Transverse colon (tissue), 4 donors: ENCODE data around the gene BSND. TPM values are rescaled to one million over a fixed set of nuclear protein-coding genes. Genes with fewer than 3 reads are reported as not detected.

Source experiments
- DNase-seq: peaks from one replicate; pipeline ENCODE4 v3.0.0-alpha.2; 2019
- H3K27ac ChIP-seq, 4 donors: fragments of 200-600 bp; sonication (generic); 2 replicates each; pipeline ENCODE4 v1.5.1; 2016 to 2018; ENCODE audit warnings: inconsistent platforms in 4 of 4
- H3K27me3 ChIP-seq: fragments of 200-600 bp; sonication (generic); 2 replicates; pipeline ENCODE4 v1.5.1; 2017; ENCODE audit warnings: inconsistent platforms
- H3K36me3 ChIP-seq, 4 donors: fragments of 200-600 bp; sonication (generic); 2 replicates each; pipeline ENCODE4 v1.5.1; 2017 to 2019; ENCODE audit warnings: inconsistent platforms in 4 of 4
- H3K4me1 ChIP-seq, 4 donors: fragments of 200-600 bp; sonication (generic); 2 replicates each; pipeline ENCODE4 v1.5.1; 2017 to 2020; ENCODE audit warnings: inconsistent platforms in 4 of 4
- H3K4me3 ChIP-seq, 4 donors: fragments of 200-600 bp; sonication (generic); 1 replicate in 1 of 4; 2 replicates in 3 of 4; pipeline versions ENCODE4 v1.5.1 to v1.6.1; 2017 to 2019; ENCODE audit warnings: inconsistent platforms in 4 of 4
- H3K9me3 ChIP-seq, 2 donors: fragments of 200-600 bp; sonication (generic); 2 replicates each; pipeline ENCODE4 v1.5.1; 2017 to 2019; ENCODE audit warnings: inconsistent platforms in 2 of 2
- CTCF ChIP-seq, 5 experiments: fragments of 200-600 bp in 3 of 5; fragments of 450-650 bp in 2 of 5; sonication (generic) in 3 of 5; IDR thresholded peaks; 1 replicate in 2 of 5; 2 replicates in 3 of 5; pipeline ENCODE4 v1.5.1; 2016 to 2017; ENCODE audit warnings: antibody characterized with exemption in 5 of 5, inconsistent platforms in 3 of 5, mild to moderate bottlenecking in 2 of 5, moderate library complexity in 1 of 5
- EP300 ChIP-seq: sonication (generic); formaldehyde crosslinking; IDR thresholded peaks from one replicate; pipeline ENCODE4 v1.6.1; 2017; ENCODE audit warnings: antibody characterized with exemption, low read depth
- POLR2A ChIP-seq: fragments of 450-650 bp; IDR thresholded peaks from one replicate; pipeline ENCODE4 v1.6.1; 2016; ENCODE audit warnings: antibody characterized with exemption, mild to moderate bottlenecking, moderate library complexity
- POLR2AphosphoS5 ChIP-seq, 3 donors: sonication (generic); formaldehyde crosslinking; IDR thresholded peaks; one replicate each; pipeline ENCODE4 v1.6.1; 2016; ENCODE audit warnings: antibody characterized with exemption in 3 of 3
- WGBS, 2 donors: methylation state at CpG; one replicate each; pipeline ENCODE4 v1.1.5; 2018; ENCODE audit warnings: low coverage in 1 of 2; 5-methylcytosine and 5-hydroxymethylcytosine counted together
- in situ Hi-C, 4 donors: fragments of 200-750 bp; cut with MboI; loops; one replicate each; pipeline versions ENCODE4 v1.15.0 to v1.15.1; 2017; ENCODE audit warnings: low sequenced_read_pairs in 3 of 4, low pct_ligation_motif_present in 1 of 4, low pct_unique_long_range_greater_than_20kb in 1 of 4
- intact Hi-C: fragments of 100-400 bp; cut with DNase I; formaldehyde crosslinking; loops from one replicate; pipeline ENCODE4 v1.15.1; 2023; ENCODE audit warnings: low total_unique reads
- total RNA-seq, 4 donors: library from RNA; depleted of rRNA; stranded (reverse); fragments of >200 nt; gene quantifications; one replicate each; pipeline ENCODE4 v1.1.0, GENCODE V29; 2016

BSND gene
- total RNA-seq, 4 donors from 2014 or later = not detected

GRCh38 chr1:54986533-54986932, 12.2 kb upstream of the BSND start:
- DNase-seq = no peak
- intact Hi-C loops (no loop called here), in situ Hi-C loops (no loop called here)
- no peak overlapping the region for H3K27ac ChIP-seq
- no peaks in the 10 kb centered on the region for H3K36me3 ChIP-seq
- H3K4me1 ChIP-seq = peaks cover 0 to 12% (median 11%) of the 10 kb centered on the region in 4 donors
- TF ChIP-seq CTCF (IDR thresholded peaks at IDR 0.05) = no peak
- TF ChIP-seq POLR2A = no peak
- no peak for TF ChIP-seq POLR2AphosphoS5 (IDR thresholded peaks at IDR 0.05)
- TF ChIP-seq EP300 = no peak
- H3K4me3 ChIP-seq = no peak overlapping the region
- H3K27me3 ChIP-seq = peaks cover 4% of the 10 kb centered on the region
- WGBS, 2 donors = 85 to 100% methylated on average over 2 to 3 of the region's 3 CpGs
- H3K9me3 ChIP-seq = no peaks in the 10 kb centered on the region

- peak overlapping the region in 1 of 4 donors; percentile 28 for H3K27ac ChIP-seq
- no peaks in the 10 kb centered on the region for H3K27me3 ChIP-seq
- peaks cover 0 to 12% (median 11%) of the 10 kb centered on the region in 4 donors for H3K4me1 ChIP-seq
- TF ChIP-seq POLR2A = no peak
- TF ChIP-seq CTCF (IDR thresholded peaks at IDR 0.05) = no peak
- no peak for TF ChIP-seq POLR2AphosphoS5 (IDR thresholded peaks at IDR 0.05)
- TF ChIP-seq EP300 = no peak
- WGBS, 2 donors = 67% methylated on average over 2 of the region's 2 CpGs; no CpG with 5 or more reads in 1 of the 2 donors
- intact Hi-C loops = no loop called here
- no peak overlapping the region for H3K4me3 ChIP-seq
- no peaks in the 10 kb centered on the region for H3K36me3 ChIP-seq
- no peak for DNase-seq
- H3K9me3 ChIP-seq = no peaks in the 10 kb centered on the region
- in situ Hi-C loops = no loop called here
These were observed 11.3 kb upstream of the BSND start for GRCh38 chr1:54987427-54987826.

DNA sequence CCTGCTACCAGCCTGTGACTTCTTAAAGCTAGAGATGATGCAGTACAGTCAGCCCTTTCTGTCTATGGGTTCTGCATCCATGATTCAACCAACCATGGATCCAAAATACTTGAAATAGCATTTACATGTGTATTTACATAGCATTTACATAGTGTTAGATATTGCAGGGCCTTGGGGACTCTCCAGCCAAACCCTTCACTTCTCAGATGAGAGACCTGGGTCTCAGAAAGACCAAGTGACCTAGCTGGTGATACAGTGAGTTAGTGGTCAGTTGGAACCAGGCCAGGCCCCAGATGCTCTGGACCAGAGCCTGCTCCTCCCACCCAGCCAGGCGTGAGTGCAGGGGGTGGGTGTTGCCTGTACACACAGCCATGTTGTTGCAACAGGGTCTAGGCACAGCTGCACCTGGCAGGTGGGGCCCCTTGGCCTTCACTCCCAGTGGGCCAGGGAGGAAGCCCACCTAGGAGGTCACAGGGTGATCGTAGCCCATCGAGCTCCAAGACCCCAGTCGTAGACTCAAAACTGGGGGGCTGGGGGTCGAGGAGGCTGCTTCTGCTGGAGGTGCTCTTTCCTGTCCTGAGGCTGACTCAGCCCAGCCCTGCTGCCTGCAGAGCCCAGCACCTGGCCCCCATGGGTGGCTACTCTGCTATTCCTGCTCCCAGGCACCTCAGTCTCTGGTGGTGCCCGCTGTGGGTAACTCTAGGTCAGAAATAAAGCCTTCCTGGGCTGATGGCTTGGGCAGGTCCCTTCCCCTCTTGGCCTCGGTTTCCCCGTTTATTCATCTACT, 10.6 kb upstream of the BSND start:
- 84% methylated on average over 8 of the region's 8 CpGs; no CpG with 5 or more reads in 1 of the 2 donors for WGBS, 2 donors
- Histone ChIP-seq H3K27ac (peak overlapping the region in 1 of 4 donors; percentile 28), H3K9me3 (no peaks in the 10 kb centered on the region), H3K4me3 (no peak overlapping the region), H3K4me1 (peaks cover 0 to 12% (median 11%) of the 10 kb centered on the region in 4 donors), H3K27me3 (no peaks in the 10 kb centered on the region), H3K36me3 (no peaks in the 10 kb centered on the region)
- in situ Hi-C loops = no loop called here
- DNase-seq = no peak
- intact Hi-C loops = no loop called here
- TF ChIP-seq EP300 (no peak), CTCF (IDR thresholded peaks at IDR 0.05) (no peak), POLR2A (no peak), POLR2AphosphoS5 (IDR thresholded peaks at IDR 0.05) (no peak)

DNA sequence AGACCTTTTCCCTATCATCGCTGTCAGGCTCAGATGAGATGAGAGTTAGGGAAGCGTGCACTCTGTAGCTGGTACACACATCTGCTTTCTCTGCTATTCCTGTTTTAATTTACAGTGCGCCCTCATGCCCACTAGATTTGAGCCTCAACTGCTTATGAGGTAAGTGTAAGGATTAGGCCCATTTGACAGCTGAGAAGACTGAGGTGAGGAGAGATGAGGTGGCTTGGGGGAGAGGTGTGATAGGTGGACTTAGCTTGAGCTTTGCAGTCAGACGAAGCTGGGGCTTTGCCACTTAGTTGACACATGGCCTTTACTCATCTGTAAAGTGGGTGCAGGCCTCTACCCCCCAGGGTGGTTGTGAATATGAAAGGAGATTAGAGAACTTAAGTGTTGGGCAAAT, 9.8 kb upstream of the BSND start:
- peak overlapping the region in 3 of 4 donors; percentile 9 to 49 (median 41) for H3K27ac ChIP-seq

More for the DNA sequence above, 9.8 kb upstream of the BSND start:
- no peak overlapping the region for H3K4me3 ChIP-seq
- no peaks in the 10 kb centered on the region for H3K9me3 ChIP-seq
- intact Hi-C loops (no loop called here), in situ Hi-C loops (no loop called here)
- H3K36me3 ChIP-seq = no peaks in the 10 kb centered on the region
- no peak for DNase-seq
- no peak for TF ChIP-seq CTCF (IDR thresholded peaks at IDR 0.05)
- no peak for TF ChIP-seq POLR2AphosphoS5 (IDR thresholded peaks at IDR 0.05)
- no peak for TF ChIP-seq EP300
- no peak for TF ChIP-seq POLR2A
- 91 to 100% methylated on average over 3 to 4 of the region's 4 CpGs for WGBS, 2 donors
- H3K4me1 ChIP-seq = peaks cover 0 to 12% (median 11%) of the 10 kb centered on the region in 4 donors
- H3K27me3 ChIP-seq = no peaks in the 10 kb centered on the region
